Measurements from ENCODE around the gene RMDN2.

Gene RMDN2

DNA sequence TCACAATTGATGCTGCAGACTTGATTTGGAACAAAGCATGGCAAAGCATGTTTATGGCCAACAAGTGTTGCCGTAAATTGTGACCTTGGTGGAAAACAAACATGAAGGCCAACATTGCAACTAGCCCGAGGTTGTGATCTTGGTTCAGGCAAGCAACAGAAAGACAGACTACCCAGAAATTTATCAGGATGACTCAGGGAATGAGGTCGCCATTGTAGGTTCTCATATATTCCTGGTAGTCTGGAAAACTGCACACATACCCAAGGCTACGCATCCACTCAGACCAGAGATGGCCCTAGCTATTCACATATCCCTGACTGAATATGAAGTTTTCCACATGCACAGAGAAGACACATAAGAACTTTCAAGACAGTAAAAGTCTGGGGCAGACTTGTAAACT is 120.7 kb downstream of the RMDN2 start:
- no peak for DNase-seq (ENCODE audit: low read depth)

DNA sequence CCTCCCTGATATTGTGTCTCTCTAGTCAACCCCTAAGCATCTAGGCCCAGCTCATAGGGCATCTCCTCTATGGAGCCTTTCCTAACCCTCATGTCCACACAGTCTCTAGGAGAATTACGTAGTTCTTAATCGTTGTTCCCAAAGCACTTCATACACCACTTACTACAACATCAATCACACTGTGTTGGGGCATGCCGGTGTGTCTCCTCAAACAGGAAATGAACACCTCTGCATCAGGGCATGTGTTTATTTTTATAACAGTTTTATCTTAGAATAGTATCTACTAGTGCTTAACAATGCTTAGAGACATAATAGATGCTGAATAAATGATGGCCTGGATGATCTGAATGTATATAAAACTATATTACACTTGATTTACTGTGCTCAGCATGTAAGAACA is 131.1 kb downstream of the RMDN2 start:
- DNase-seq (ENCODE audit: low read depth), result no peak

DNA sequence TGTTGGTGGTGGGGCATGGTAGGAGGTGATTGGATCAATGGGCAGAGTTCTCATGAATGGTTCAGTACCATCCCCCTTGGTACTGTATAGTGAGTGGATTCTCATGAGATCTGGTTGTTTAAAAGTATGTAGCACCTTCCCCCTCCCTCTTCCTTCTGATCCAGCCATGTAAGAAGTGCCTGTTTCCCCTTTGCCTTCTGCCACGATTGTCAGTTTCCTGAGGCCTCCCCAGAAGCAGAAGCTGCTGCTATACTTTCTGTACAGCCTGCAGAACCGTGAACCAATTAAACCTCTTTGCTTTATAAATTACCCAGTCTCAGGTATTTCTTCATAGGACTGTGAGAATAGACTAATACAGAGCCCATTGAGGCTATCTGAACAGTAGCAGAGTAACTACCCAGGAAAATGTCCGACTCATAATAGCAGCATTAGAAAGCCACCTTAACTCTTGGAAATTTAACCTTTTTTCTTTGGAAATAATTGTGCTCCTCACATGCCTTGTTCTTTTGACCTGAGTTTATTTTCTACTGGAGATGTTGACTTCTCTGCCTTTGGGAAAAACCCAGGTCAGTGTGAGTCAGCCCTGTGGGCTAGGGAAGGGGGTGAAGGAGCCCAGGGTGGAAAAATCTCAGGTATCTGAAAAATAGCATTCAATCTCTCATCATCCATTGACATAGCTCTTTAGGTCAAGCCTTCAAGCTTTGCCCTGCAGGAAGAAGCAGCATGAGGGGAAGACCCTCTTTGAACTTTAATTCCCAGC is 132.7 kb downstream of the RMDN2 start:
- no peak for DNase-seq (ENCODE audit: low read depth)

DNA sequence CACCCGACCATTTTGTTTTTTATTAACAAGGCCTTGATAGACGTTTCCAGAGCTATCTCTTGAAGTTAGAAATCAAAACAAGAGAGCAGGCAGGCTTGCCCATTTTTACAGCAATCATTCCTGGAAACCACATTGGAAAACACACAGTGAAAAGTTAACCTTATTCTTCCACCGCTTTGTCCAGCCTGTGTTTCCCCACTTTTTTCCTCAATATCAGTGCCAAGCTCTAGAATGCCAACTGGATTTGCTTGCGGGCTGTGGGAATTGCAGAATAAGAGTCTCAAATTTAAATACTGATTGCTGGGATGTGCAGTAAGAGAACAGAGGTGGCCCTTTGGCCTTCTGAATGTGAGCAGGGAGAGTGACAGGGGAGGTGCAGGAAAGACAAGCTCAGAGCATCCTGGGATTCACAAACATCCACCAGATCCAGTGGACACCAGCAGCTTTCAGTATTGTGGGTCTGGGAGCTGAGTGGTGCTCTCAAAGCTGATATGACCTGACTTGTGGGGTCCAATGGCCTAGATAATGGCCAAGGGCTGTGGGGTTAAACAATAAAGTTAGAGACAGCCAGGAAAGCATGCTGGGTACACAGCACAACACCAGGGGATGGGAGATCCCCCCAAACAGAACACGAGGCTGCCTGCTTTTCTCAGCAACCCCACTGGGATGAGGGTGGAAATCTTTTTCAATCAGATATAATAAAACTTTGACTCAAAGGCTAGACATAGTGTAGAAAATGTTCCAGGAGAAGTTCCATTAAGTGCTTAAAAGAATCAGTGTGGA is 135.3 kb downstream of the RMDN2 start:
- no peak for DNase-seq (ENCODE audit: low read depth)

DNA sequence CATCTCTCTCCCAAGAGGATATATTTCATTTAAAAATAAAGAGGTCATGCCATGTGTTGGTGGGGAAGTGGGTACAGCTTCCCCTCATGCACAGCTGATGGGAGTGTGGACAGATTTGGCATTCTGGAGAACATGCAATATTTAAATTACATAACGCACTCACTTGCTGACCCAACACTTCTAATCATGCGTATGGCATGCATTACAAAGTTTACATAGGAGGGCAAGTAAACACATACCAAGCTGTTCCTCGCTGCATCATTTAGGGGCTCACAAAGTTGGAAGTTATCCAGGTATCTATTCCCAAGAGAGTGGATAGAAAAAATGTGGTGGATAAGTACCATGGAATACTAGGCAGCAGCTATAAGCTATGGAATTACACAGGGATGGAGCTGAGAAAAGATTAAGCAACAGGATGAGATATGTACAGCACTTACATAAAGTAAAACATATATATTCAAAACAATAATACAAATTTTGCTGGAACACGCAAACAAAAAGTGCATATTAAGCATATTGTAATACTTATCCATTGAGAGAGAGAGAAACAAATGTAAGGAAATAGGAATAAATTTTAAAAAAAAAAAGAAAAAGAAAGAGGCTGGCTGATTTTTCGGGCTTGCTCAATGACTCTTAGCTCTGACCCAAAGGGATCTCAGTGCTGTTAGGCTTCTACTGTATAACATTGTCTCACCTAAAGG is 139.9 kb downstream of the RMDN2 start:
- no peak for DNase-seq (ENCODE audit: low read depth)

DNA sequence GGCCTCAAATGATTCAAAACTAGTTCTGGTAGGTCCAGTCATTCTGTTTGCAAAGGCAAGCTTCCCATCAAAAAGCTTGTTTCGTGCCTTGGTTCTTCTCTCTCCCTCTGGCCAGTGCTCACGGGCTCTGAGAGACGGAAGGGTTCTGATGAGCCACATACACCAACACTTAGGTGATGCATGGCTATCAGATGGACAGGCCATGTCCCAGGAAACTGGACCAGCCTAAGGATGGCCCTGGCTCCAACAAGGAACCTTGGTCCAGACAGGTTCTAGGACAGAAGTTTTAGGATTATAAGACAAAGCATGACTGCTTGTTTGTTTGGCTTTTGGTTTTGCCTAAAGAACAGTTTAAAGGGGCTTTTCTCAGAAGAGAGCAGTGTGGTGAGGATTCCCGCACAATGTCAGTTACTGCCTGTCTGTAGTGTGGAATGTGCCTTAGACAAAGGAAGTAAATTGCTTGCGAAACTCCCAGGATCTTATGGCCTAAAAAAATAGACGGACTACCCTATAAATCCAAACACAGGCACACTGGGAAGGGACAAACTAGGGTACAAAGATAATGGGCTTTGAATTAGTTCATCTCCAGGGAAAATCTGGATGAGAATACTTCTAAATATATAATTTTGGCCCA is 140.5 kb downstream of the RMDN2 start:
- DNase-seq (ENCODE audit: low read depth), result no peak

DNA sequence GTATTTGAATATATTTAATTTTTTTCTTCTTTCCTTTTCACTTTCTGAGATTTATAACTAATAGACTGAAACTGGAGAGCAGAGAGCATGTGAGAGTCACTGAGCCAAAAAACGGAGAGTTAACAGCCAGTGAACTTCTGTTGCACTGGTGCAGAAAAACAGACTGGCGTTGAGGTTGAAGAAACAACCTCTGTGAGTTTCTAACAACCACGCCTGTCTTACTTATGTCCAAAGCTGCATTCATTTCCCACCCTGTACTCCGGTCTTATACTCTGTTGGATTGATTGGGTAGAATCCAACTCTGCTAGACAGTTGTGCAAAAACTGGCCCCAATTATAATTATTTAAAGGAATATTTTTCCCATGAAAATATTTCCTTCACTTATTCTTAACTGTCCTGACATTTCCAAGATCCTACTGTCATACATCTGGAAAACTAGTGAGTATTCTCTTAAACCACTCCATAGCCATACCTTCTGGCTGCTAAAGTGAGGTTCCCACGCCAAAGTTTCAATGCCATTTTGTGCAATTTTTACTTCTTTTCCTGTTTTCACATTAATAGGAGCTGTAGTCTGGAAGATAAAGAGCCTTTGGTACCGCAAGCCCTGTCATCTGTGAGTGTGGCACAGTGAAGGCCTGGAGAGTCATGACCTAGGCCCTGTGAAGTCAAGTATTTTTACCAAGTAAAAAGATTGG is 141.5 kb downstream of the RMDN2 start:
- no peak for DNase-seq (ENCODE audit: low read depth)

Data from stimulated activated CD8-positive, alpha-beta memory T cell treated with anti-CD3 and anti-CD28 coated beads, Interleukin-7, amount 100 ng/mL, for 24 hours (primary cell).